GM23338 (cell line): Measurements from ENCODE around the gene EHD4. TPM values are rescaled to one million over a fixed set of nuclear protein-coding genes. Genes with fewer than 3 reads are reported as not detected.

ENCODE experiments used
- ATAC-seq: fragments of 200-7000 bp; cut with Tn5 transposase; 3 replicates; pipeline ENCODE4 v1.9.1; 2020
- DNase-seq: peaks from one replicate; pipeline ENCODE4 v3.0.0-alpha.2; 2015; ENCODE audit warnings: low spot score
- H2AFZ ChIP-seq: fragments of 200-600 bp; sonication (generic); 2 replicates; pipeline ENCODE4 v1.8.0; 2016; ENCODE audit warnings: antibody characterized with exemption, mild to moderate bottlenecking, moderate library complexity
- H3F3A ChIP-seq: fragments of 200-600 bp; sonication (generic); replicated peaks from 2 replicates; pipeline ENCODE4 v1.8.0; 2017; ENCODE audit warnings: antibody characterized with exemption, mixed run types, low read depth
- H3K27ac ChIP-seq: fragments of 200-600 bp; sonication (generic); 2 replicates; pipeline ENCODE4 v1.6.1; 2016; ENCODE audit warnings: low read depth
- H3K27me3 ChIP-seq: fragments of 200-600 bp; sonication (generic); 2 replicates; pipeline ENCODE4 v1.8.0; 2016; ENCODE audit warnings: mild to moderate bottlenecking, mixed run types, moderate library complexity; ENCODE audit not compliant: insufficient read depth
- H3K36me3 ChIP-seq: fragments of 200-600 bp; sonication (generic); 2 replicates; pipeline ENCODE4 v1.8.0; 2016; ENCODE audit warnings: mild to moderate bottlenecking; ENCODE audit not compliant: insufficient read depth
- H3K4me1 ChIP-seq: fragments of 200-600 bp; sonication (generic); 2 replicates; pipeline ENCODE4 v1.8.0; 2016; ENCODE audit warnings: mild to moderate bottlenecking, moderate library complexity; ENCODE audit not compliant: insufficient read depth
- H3K4me2 ChIP-seq: fragments of 200-600 bp; sonication (generic); 2 replicates; pipeline ENCODE4 v1.7.1; 2017; ENCODE audit warnings: mixed run types
- H3K4me3 ChIP-seq: fragments of 200-600 bp; sonication (generic); 2 replicates; pipeline ENCODE4 v1.6.1; 2016; ENCODE audit warnings: mixed run types
- H3K79me2 ChIP-seq: fragments of 200-600 bp; sonication (generic); replicated peaks from 2 replicates; pipeline ENCODE4 v1.8.0; 2017; ENCODE audit warnings: mild to moderate bottlenecking; ENCODE audit not compliant: insufficient read depth
- H3K9me2 ChIP-seq: fragments of 200-600 bp; sonication (generic); 2 replicates; pipeline ENCODE4 v1.8.0; 2017; ENCODE audit not compliant: insufficient read depth
- H4K20me1 ChIP-seq: fragments of 200-600 bp; sonication (generic); replicated peaks from 2 replicates; pipeline ENCODE4 v1.8.0; 2017; ENCODE audit warnings: mild to moderate bottlenecking; ENCODE audit not compliant: insufficient read depth
- H3K27ac Mint-ChIP-seq: 2 replicates; pipeline ENCODE4 v1.8.0; 2020; ENCODE audit warnings: inconsistent platforms, mild to moderate bottlenecking, moderate library complexity, mixed read lengths
- H3K27me3 Mint-ChIP-seq: 3 replicates; pipeline ENCODE4 v1.8.0; 2022; ENCODE audit warnings: low read depth, mild to moderate bottlenecking, moderate library complexity, mixed read lengths, inconsistent platforms; ENCODE audit not compliant: insufficient read depth, poor library complexity
- H3K36me3 Mint-ChIP-seq: 3 replicates; pipeline ENCODE4 v1.8.0; 2021; ENCODE audit warnings: low read depth, mild to moderate bottlenecking, inconsistent platforms, moderate library complexity, mixed read lengths
- H3K4me1 Mint-ChIP-seq: 3 replicates; pipeline ENCODE4 v1.8.0; 2020; ENCODE audit warnings: mild to moderate bottlenecking, inconsistent platforms, mixed read lengths
- H3K4me3 Mint-ChIP-seq: 3 replicates; pipeline ENCODE4 v1.8.0; 2021; ENCODE audit warnings: moderate library complexity, mild to moderate bottlenecking, inconsistent platforms, mixed read lengths
- H3K9me3 Mint-ChIP-seq: 3 replicates; pipeline ENCODE4 v1.8.0; 2020; ENCODE audit warnings: moderate library complexity, mild to moderate bottlenecking, inconsistent platforms, mixed read lengths
- CREB1 ChIP-seq: fragments of 250-450 bp; sonication (Bioruptor Pico); IDR thresholded peaks from 2 replicates; pipeline ENCODE4 v1.5.0; 2020; ENCODE audit warnings: low read depth, mild to moderate bottlenecking, moderate library complexity
- CTCF ChIP-seq, 2 experiments: fragments of 200-600 bp in 1 of 2; sonication (generic) in 1 of 2; conservative IDR thresholded peaks; 2 replicates each; pipeline versions ENCODE4 v1.5.1 to v1.6.1; 2016 to 2017; ENCODE audit warnings: antibody characterized with exemption in 2 of 2, low read depth in 2 of 2, mild to moderate bottlenecking in 2 of 2, moderate library complexity in 1 of 2
- EZH2 ChIP-seq: fragments of 200-600 bp; sonication (generic); IDR thresholded peaks from one replicate; pipeline ENCODE4 v1.8.0; 2017; ENCODE audit warnings: antibody characterized with exemption, mild to moderate bottlenecking, low read depth; ENCODE audit not compliant: unreplicated experiment
- EZH2phosphoT487 ChIP-seq: fragments of 200-600 bp; sonication (generic); IDR thresholded peaks from one replicate; pipeline ENCODE4 v1.8.1; 2018; ENCODE audit warnings: antibody characterized with exemption; ENCODE audit not compliant: unreplicated experiment
- JUNB ChIP-seq: IDR thresholded peaks from one replicate; pipeline ENCODE4 v1.6.1; 2016; ENCODE audit warnings: antibody characterized with exemption; ENCODE audit not compliant: unreplicated experiment
- NANOG ChIP-seq: IDR thresholded peaks from 2 replicates; pipeline ENCODE4 v1.6.1; 2016; ENCODE audit warnings: antibody characterized with exemption, borderline replicate concordance
- POLR2AphosphoS5 ChIP-seq: IDR thresholded peaks from 2 replicates; pipeline ENCODE4 v1.6.1; 2016; ENCODE audit warnings: antibody characterized with exemption, low read depth
- REST ChIP-seq: IDR thresholded peaks from one replicate; pipeline ENCODE4 v1.6.1; 2018; ENCODE audit warnings: antibody characterized with exemption; ENCODE audit not compliant: unreplicated experiment
- STAT1 ChIP-seq: IDR thresholded peaks from one replicate; pipeline ENCODE4 v1.6.1; 2016; ENCODE audit warnings: antibody characterized with exemption; ENCODE audit not compliant: unreplicated experiment
- ZNF114 ChIP-seq: fragments of 250-450 bp; sonication (Bioruptor Pico); IDR thresholded peaks from 2 replicates; pipeline ENCODE4 v1.5.0; 2020; ENCODE audit warnings: mild to moderate bottlenecking, moderate library complexity
- ZNF331 ChIP-seq: fragments of 250-450 bp; sonication (Bioruptor Pico); IDR thresholded peaks from 2 replicates; pipeline ENCODE4 v1.5.0; 2020; ENCODE audit warnings: low read depth, mild to moderate bottlenecking, moderate library complexity
- ZNF462 ChIP-seq: fragments of 250-450 bp; sonication (Bioruptor Pico); IDR thresholded peaks from 2 replicates; pipeline ENCODE4 v1.5.0; 2020; ENCODE audit warnings: mild to moderate bottlenecking, moderate library complexity
- polyA plus RNA-seq: library from polyadenylated mRNA; unstranded; fragments of >200 nt; fragmentation: Nextera tagmentation; extraction: Ambion mirVana; gene quantifications from 2 replicates; pipeline ENCODE4 v1.2.1, GENCODE V29; 2016
- total RNA-seq: library from RNA; depleted of rRNA; stranded (reverse); fragments of >200 nt; shearing (Covaris generic); gene quantifications from 2 replicates; pipeline ENCODE4 v1.2.3, GENCODE V29; 2014
- TF ChIP-seq, protein P1 (sequence below): IDR thresholded peaks from 2 replicates; pipeline ENCODE4 v1.6.1; 2016; ENCODE audit warnings: antibody characterized with exemption

EHD4 gene
- total and polyA plus RNA-seq, 2 experiments from 2014 or later: 13.0 to 31.0 TPM

GRCh38 chr15:41926185-41927056 lies 45.9 kb downstream of the EHD4 start:
- ATAC-seq (peak; percentile 76), DNase-seq (peak; percentile 46)
- Mint-ChIP-seq H3K27me3 (peaks cover 5% of the 10 kb centered on the region), H3K9me3 (no peaks in the 10 kb centered on the region), H3K36me3 (0 out of 3 replicates have a peak, but pooled peaks cover 2% of the 10 kb centered on the region), H3K4me3 (no peak overlapping the region), H3K27ac (0 out of 2 replicates have a peak overlapping the region, but pooled peaks have one; percentile 2), H3K4me1 (peaks cover 20% of the 10 kb centered on the region)
- Histone ChIP-seq H4K20me1 (peaks cover 15% of the 10 kb centered on the region), H3K27ac (no peak overlapping the region), H3K36me3 (0 out of 2 replicates have a peak, but pooled peaks cover 2% of the 10 kb centered on the region), H3K4me2 (no peak overlapping the region), H3F3A (no peaks in the 10 kb centered on the region), H2AFZ (no peak overlapping the region), H3K9me2 (no peaks in the 10 kb centered on the region), H3K4me1 (no peaks in the 10 kb centered on the region), H3K27me3 (no peaks in the 10 kb centered on the region), H3K4me3 (no peak overlapping the region), H3K79me2 (peaks cover 4% of the 10 kb centered on the region; the same call in 1 of the 2 replicates)
- TF ChIP-seq ZNF331 (CRISPR knock-in tag) (no peak), ZNF114 (CRISPR knock-in tag) (no peak), EZH2phosphoT487 (no peak), EZH2 (no peak), CTCF (conservative IDR thresholded peaks at IDR 0.05; ENCODE audit: low read depth in 2 of 2) (no peak), ZNF462 (CRISPR knock-in tag) (no peak), REST (no peak), CREB1 (CRISPR knock-in tag) (no peak), POLR2AphosphoS5 (no peak), STAT1 (no peak), JUNB (no peak), NANOG (no peak)
- TF ChIP-seq, protein P1, sequence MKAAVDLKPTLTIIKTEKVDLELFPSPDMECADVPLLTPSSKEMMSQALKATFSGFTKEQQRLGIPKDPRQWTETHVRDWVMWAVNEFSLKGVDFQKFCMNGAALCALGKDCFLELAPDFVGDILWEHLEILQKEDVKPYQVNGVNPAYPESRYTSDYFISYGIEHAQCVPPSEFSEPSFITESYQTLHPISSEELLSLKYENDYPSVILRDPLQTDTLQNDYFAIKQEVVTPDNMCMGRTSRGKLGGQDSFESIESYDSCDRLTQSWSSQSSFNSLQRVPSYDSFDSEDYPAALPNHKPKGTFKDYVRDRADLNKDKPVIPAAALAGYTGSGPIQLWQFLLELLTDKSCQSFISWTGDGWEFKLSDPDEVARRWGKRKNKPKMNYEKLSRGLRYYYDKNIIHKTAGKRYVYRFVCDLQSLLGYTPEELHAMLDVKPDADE: no peak
